ENCODE measurements around the gene CPLX4.

Gene CPLX4

DNA sequence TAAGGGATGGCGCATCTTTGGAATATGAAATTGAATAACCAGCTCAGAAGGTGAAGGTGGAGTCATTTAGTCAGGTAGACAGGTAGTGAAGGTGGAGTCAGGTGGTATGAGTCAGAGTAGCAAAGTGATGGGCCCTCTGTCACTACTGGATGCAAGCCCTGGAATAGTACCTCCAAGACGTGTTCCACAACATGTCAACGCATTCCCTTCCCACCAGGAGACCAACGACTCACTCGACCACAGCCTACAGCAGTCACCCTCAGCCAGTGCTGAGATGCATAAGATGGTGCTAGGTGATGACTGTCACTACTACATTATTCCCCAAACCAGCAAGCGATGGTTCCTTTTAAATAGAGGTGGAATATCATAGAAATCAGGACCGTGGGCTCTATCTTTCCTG is 6.8 kb downstream of the CPLX4 start:
- Histone ChIP-seq H2AFZ (no peak overlapping the region), H3K4me2 (ENCODE audit: low read length) (no peak overlapping the region), H3K9ac (no peak overlapping the region), H3K36me3 (ENCODE audit: control insufficient read depth, insufficient read depth, low read length) (no peaks in the 10 kb centered on the region), H3K9me3 (ENCODE audit: control insufficient read depth, low read length) (no peaks in the 10 kb centered on the region), H3K27ac (no peak overlapping the region), H3K4me1 (no peaks in the 10 kb centered on the region), H3K27me3 (ENCODE audit: control insufficient read depth, insufficient read depth, low read length) (no peaks in the 10 kb centered on the region), H3K79me2 (no peaks in the 10 kb centered on the region), H3K4me3 (ENCODE audit: low read depth, low read length) (no peak overlapping the region)
- TF ChIP-seq, protein P1, sequence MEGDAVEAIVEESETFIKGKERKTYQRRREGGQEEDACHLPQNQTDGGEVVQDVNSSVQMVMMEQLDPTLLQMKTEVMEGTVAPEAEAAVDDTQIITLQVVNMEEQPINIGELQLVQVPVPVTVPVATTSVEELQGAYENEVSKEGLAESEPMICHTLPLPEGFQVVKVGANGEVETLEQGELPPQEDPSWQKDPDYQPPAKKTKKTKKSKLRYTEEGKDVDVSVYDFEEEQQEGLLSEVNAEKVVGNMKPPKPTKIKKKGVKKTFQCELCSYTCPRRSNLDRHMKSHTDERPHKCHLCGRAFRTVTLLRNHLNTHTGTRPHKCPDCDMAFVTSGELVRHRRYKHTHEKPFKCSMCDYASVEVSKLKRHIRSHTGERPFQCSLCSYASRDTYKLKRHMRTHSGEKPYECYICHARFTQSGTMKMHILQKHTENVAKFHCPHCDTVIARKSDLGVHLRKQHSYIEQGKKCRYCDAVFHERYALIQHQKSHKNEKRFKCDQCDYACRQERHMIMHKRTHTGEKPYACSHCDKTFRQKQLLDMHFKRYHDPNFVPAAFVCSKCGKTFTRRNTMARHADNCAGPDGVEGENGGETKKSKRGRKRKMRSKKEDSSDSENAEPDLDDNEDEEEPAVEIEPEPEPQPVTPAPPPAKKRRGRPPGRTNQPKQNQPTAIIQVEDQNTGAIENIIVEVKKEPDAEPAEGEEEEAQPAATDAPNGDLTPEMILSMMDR (IDR thresholded peaks at IDR 0.05): no peak

DNA sequence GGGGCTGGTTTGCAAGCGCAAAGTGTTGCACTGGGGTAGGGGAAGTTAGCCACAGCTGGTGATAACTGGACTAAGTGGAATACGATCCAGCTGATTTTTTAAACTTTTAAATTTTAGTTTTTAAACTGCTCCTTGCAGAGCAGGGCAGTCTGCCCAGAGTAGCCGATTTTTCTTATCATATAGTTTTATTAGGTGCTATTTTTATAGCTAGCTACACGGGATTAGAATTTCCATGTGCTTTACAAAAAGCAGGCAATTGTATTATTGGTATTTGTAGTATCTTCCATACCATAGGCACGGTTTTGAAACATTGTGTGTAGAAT is 9.6 kb downstream of the CPLX4 start:
- no peaks in the 10 kb centered on the region for H3K36me3 ChIP-seq (ENCODE audit: control insufficient read depth, insufficient read depth, low read length)
- no peaks in the 10 kb centered on the region for H3K79me2 ChIP-seq
- no peaks in the 10 kb centered on the region for H3K9me3 ChIP-seq (ENCODE audit: control insufficient read depth, low read length)
- no peak overlapping the region for H3K27ac ChIP-seq
- H3K4me2 ChIP-seq (ENCODE audit: low read length): peak overlapping the region; percentile 60
- TF ChIP-seq, protein P1 (IDR thresholded peaks at IDR 0.05): no peak
- no peak overlapping the region for H3K9ac ChIP-seq
- no peaks in the 10 kb centered on the region for H3K27me3 ChIP-seq (ENCODE audit: control insufficient read depth, insufficient read depth, low read length)
- H3K4me1 ChIP-seq: no peaks in the 10 kb centered on the region
- peak overlapping the region; percentile 69 for H2AFZ ChIP-seq
- no peak overlapping the region for H3K4me3 ChIP-seq (ENCODE audit: low read depth, low read length)

DNA sequence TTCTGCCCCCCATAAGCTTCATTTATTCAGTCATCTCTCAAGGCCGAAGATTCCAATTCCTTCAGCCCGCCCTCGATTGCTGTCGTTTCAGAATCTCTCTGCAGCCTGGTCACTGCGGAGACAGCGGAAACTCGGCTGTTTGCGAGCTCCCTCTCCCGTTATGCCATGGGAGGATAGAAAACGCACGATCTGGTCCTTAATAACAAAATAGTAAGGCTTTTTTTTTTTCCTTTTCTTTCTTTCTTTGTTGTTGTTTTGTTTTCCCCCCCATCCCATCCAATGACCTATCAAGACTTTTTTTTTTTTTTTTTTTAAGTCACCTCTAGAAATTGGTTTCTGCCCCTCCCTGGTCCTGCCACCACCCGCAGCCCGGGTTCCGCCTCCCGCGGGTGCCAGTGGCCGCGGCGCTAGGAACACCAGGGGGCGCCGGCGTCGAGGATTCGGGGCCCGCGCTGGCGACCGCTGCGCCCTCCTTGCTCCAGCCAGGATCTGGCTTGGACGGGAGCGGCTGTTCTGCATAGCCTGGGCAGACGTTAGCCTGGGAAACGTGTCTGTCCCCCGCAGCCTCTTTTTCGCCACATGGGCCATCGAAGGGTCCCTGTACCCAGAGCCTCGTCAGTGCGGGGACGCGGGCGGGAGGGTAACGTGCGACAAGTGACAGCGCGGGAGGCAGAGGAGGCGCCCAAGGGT is 10.1 kb downstream of the CPLX4 start:
- Histone ChIP-seq H2AFZ (peak overlapping the region; percentile 69), H3K79me2 (no peaks in the 10 kb centered on the region), H3K36me3 (ENCODE audit: control insufficient read depth, insufficient read depth, low read length) (no peaks in the 10 kb centered on the region), H3K4me3 (ENCODE audit: low read depth, low read length) (no peak overlapping the region), H3K4me1 (no peaks in the 10 kb centered on the region), H3K27me3 (ENCODE audit: control insufficient read depth, insufficient read depth, low read length) (no peaks in the 10 kb centered on the region), H3K9ac (no peak overlapping the region), H3K4me2 (ENCODE audit: low read length) (peak overlapping the region; percentile 60), H3K27ac (no peak overlapping the region), H3K9me3 (ENCODE audit: control insufficient read depth, low read length) (no peaks in the 10 kb centered on the region)
- TF ChIP-seq, protein P1 (IDR thresholded peaks at IDR 0.05): peak; percentile 86

DNA sequence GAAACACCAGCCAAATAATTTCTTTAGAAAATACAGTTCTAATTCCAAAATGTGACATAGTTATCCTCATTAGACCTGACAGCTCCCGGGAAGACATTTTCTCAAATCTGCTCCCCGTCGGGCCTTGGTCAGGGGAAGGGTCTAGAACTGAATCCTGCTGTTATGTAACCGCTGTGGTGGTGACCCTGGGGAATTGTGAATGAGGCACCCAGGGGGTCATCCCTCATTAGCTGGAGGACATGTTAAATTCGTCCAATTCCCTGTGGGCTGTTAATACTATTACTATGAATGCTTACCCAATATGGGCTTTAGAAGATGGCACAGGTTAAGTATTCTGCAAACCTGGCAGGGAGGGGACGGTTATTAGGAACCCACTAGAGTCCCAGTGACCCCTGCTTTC is 11.8 kb downstream of the CPLX4 start:
- TF ChIP-seq, protein P1 (IDR thresholded peaks at IDR 0.05): no peak
- Histone ChIP-seq H3K4me1 (no peaks in the 10 kb centered on the region), H3K36me3 (ENCODE audit: control insufficient read depth, insufficient read depth, low read length) (no peaks in the 10 kb centered on the region), H3K27ac (no peak overlapping the region), H3K9me3 (ENCODE audit: control insufficient read depth, low read length) (no peaks in the 10 kb centered on the region), H3K9ac (no peak overlapping the region), H2AFZ (no peak overlapping the region), H3K4me2 (ENCODE audit: low read length) (no peak overlapping the region), H3K4me3 (ENCODE audit: low read depth, low read length) (no peak overlapping the region), H3K79me2 (no peaks in the 10 kb centered on the region), H3K27me3 (ENCODE audit: control insufficient read depth, insufficient read depth, low read length) (no peaks in the 10 kb centered on the region)

DNA sequence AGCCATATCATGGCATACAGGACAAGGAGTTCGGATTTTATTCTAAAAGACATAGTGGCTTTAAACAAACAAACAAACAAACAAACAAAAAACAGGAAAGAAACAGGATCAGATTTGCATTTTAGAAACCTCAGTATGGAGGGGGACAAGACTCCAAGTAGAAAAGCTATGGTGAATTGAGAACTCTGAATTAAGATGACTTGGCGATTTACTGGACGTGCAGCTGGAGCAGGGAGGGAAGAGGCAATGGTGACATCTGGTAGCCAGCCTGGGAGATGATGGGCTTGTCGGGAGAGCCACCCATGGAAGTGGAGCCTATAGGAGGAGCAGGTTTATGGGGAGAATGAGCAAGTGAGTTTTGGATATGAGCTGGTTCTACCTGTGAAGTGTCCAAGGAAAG is 13.2 kb downstream of the CPLX4 start:
- H2AFZ ChIP-seq: no peak overlapping the region
- H3K4me3 ChIP-seq (ENCODE audit: low read depth, low read length): no peak overlapping the region
- TF ChIP-seq, protein P1 (IDR thresholded peaks at IDR 0.05): no peak
- no peak overlapping the region for H3K4me2 ChIP-seq (ENCODE audit: low read length)
- no peaks in the 10 kb centered on the region for H3K9me3 ChIP-seq (ENCODE audit: control insufficient read depth, low read length)
- no peak overlapping the region for H3K9ac ChIP-seq
- H3K4me1 ChIP-seq: no peaks in the 10 kb centered on the region
- no peaks in the 10 kb centered on the region for H3K79me2 ChIP-seq
- H3K36me3 ChIP-seq (ENCODE audit: control insufficient read depth, insufficient read depth, low read length): no peaks in the 10 kb centered on the region
- no peaks in the 10 kb centered on the region for H3K27me3 ChIP-seq (ENCODE audit: control insufficient read depth, insufficient read depth, low read length)
- H3K27ac ChIP-seq: no peak overlapping the region

All from parathyroid adenoma (tissue), 2 donors.